PFSK-1 (cell line): ENCODE data around the gene LRFN2.

Experiments used
- FOXP2 ChIP-seq: optimal IDR thresholded peaks from 2 replicates; pipeline ENCODE3; 2011; ENCODE audit warnings: borderline replicate concordance, control low read depth, inconsistent platforms; ENCODE audit not compliant: insufficient read depth; ENCODE audit errors: extremely low read length, extremely low read depth
- POLR2AphosphoS5 ChIP-seq: IDR thresholded peaks from 2 replicates; pipeline ENCODE4 v1.6.1; 2012; ENCODE audit warnings: low read depth, mild to moderate bottlenecking, control low read depth, low read length, moderate library complexity
- SIN3A ChIP-seq: IDR thresholded peaks from 2 replicates; pipeline ENCODE4 v1.6.1; 2012; ENCODE audit warnings: mild to moderate bottlenecking, low read length, moderate library complexity, borderline replicate concordance; ENCODE audit not compliant: insufficient read depth
- TAF1 ChIP-seq: IDR thresholded peaks from 2 replicates; pipeline ENCODE4 v1.6.1; 2012; ENCODE audit warnings: low read length, control low read depth, borderline replicate concordance; ENCODE audit not compliant: insufficient read depth
- TF ChIP-seq, protein P1 (sequence below), 2 experiments: IDR thresholded peaks; 2 replicates each; pipeline versions ENCODE4 v1.6.1 to v1.8.0; 2011 to 2012; ENCODE audit warnings: low read depth in 2 of 2, low read length in 2 of 2, control low read depth in 1 of 2, inconsistent platforms in 1 of 2, mild to moderate bottlenecking in 1 of 2, moderate library complexity in 1 of 2; ENCODE audit not compliant: insufficient read depth in 1 of 2

The LRFN2 gene

GRCh38 chr6:40353967-40354452 lies 233.2 kb downstream of the LRFN2 start:
- TF ChIP-seq SIN3A: no peak

GRCh38 chr6:40353197-40353966 lies 233.8 kb downstream of the LRFN2 start:
- TF ChIP-seq SIN3A (no peak), TAF1 (no peak), FOXP2 (no peak), POLR2AphosphoS5 (no peak)
- TF ChIP-seq, protein P1, sequence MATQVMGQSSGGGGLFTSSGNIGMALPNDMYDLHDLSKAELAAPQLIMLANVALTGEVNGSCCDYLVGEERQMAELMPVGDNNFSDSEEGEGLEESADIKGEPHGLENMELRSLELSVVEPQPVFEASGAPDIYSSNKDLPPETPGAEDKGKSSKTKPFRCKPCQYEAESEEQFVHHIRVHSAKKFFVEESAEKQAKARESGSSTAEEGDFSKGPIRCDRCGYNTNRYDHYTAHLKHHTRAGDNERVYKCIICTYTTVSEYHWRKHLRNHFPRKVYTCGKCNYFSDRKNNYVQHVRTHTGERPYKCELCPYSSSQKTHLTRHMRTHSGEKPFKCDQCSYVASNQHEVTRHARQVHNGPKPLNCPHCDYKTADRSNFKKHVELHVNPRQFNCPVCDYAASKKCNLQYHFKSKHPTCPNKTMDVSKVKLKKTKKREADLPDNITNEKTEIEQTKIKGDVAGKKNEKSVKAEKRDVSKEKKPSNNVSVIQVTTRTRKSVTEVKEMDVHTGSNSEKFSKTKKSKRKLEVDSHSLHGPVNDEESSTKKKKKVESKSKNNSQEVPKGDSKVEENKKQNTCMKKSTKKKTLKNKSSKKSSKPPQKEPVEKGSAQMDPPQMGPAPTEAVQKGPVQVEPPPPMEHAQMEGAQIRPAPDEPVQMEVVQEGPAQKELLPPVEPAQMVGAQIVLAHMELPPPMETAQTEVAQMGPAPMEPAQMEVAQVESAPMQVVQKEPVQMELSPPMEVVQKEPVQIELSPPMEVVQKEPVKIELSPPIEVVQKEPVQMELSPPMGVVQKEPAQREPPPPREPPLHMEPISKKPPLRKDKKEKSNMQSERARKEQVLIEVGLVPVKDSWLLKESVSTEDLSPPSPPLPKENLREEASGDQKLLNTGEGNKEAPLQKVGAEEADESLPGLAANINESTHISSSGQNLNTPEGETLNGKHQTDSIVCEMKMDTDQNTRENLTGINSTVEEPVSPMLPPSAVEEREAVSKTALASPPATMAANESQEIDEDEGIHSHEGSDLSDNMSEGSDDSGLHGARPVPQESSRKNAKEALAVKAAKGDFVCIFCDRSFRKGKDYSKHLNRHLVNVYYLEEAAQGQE (IDR thresholded peaks at IDR 0.05; ENCODE audit: insufficient read depth in 1 of 2, low read depth in 2 of 2, low read length in 2 of 2): no peak

DNA sequence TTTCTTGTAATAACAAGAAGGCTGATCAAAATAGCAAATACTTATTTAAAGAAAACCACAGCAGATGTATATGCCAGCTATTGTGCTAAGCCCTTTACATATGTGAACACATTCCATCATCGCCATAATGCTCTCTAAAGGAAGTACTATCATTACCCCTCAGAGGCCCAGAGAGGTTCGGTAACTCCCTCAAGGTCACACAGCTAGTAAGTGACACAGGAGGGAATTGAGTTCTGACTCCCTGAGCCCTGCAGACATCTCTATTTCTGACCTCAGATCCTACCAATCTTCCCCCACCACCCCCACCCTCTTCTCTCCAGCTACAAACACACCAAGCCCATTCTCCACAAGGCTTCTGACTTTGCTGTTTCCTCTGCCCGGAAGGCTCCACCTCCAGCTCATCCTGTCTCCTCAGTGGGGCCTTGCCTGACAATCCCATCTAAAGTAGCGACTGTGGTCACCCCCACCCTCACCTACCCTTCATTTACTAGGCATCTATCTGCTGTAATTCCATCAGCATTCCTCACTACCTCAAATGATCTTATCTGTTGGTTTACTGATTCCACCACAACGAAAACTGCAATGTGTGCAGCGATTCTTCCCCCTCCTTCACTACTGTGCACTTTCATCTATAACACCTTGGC lies 234.5 kb downstream of the LRFN2 start:
- TF ChIP-seq, protein P1 (IDR thresholded peaks at IDR 0.05; ENCODE audit: insufficient read depth in 1 of 2, low read depth in 2 of 2, low read length in 2 of 2): no peak
- TF ChIP-seq TAF1 (no peak), FOXP2 (no peak), SIN3A (no peak; the same call in 1 of the 2 replicates)

DNA sequence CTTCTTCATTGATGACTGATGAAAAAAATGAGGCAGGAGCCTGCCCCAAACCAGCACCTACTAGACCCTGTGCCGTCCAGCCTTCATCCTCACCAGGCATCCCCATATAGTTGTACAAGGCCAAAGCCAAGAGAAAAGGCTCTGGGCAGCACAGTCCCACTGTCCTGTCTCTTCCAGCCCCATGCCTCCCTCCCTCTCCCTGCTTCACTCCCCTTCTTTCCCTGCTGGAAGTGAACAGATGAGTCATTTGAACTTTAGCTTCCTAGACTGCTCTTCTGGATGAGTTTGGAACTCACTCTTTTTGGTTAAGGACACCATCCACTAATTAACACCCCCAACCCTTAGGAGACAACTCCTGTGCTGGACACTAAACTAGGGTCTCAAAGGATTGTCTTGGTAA lies 235.2 kb downstream of the LRFN2 start:
- no peak for TF ChIP-seq TAF1

DNA sequence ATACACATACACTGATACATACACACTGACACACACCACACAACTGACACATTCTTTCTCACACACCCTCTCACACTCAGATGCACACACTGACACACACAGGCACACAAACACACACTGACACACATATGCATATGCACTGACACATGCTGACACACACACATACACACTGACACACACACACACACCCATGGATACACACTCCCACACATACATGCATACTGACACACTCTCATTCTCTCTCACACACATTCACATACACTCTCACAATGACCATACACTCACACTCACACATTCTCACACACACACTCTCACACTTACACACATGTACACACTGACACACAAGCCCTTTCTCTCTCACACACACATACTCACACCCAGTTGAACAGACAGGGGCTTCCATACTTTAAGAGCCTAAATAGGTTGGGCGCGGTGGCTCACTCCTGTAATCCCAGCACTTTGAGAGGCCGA lies 236.4 kb downstream of the LRFN2 start:
- TF ChIP-seq FOXP2: no peak

- TF ChIP-seq SIN3A (no peak; the same call in 1 of the 2 replicates), TAF1 (no peak), FOXP2 (no peak), POLR2AphosphoS5 (no peak)
- TF ChIP-seq, protein P1 (IDR thresholded peaks at IDR 0.05; ENCODE audit: insufficient read depth in 1 of 2, low read depth in 2 of 2, low read length in 2 of 2): no peak
These were observed 237.0 kb downstream of the LRFN2 start for GRCh38 chr6:40349901-40350746.
